ENCODE data around the gene ELL. TPM values are rescaled to one million over a fixed set of nuclear protein-coding genes. Genes with fewer than 3 reads are reported as not detected.

ELL gene
- total RNA-seq, 1 experiment from 2014 or later: 22.9 TPM

- H3K9me3 ChIP-seq (ENCODE audit: control insufficient read depth in 1 of 2, insufficient read depth in 1 of 2, low read depth in 1 of 2, low read length in 2 of 2): no peaks in the 10 kb centered on the region
- H3K4me3 ChIP-seq (replicated peaks in 1 of 2; ENCODE audit: low read depth in 1 of 2, low read length in 2 of 2): no peak overlapping the region
- H3K27me3 ChIP-seq (ENCODE audit: insufficient read depth, low read length): no peaks in the 10 kb centered on the region
- ChIA-PET RAD21 (ENCODE audit: low non-redundant PET in 1 of 2, low total read pairs in 2 of 2, uncharacterized antibody in 2 of 2, unreplicated experiment in 2 of 2) (no interaction called here), POLR2A (interaction anchor here (1.4 kb wide), 1 partner anchor 13 kb away, joined by 4 read pairs; no protein-coding TSS in a partner anchor), CTCF (interaction anchor here (0.8 to 1.0 kb wide), 3 partner anchors 8 to 136 kb away, joined by 3 to 4 read pairs (median 4); no protein-coding TSS in a partner anchor)
- TF ChIP-seq SIN3A (IDR thresholded peaks at IDR 0.05; ENCODE audit: low read depth) (no peak), EZH2 (IDR thresholded peaks at IDR 0.05) (no peak), REST (IDR thresholded peaks at IDR 0.05; ENCODE audit: low read depth) (no peak), CBX3 (IDR thresholded peaks at IDR 0.05; ENCODE audit: low read depth) (no peak), SRF (IDR thresholded peaks at IDR 0.05; ENCODE audit: low read depth) (no peak), RAD21 (IDR thresholded peaks at IDR 0.05; ENCODE audit: low read depth) (no peak), ELF1 (IDR thresholded peaks at IDR 0.05; ENCODE audit: borderline replicate concordance, low read depth) (no peak), SP1 (IDR thresholded peaks at IDR 0.05; ENCODE audit: low read depth) (no peak)
- H3K36me3 ChIP-seq (ENCODE audit: control insufficient read depth in 1 of 2, insufficient read depth in 2 of 2, low read length in 2 of 2): peaks cover 0 to 21% of the 10 kb centered on the region in 2 experiments; a peak in 3 of 4 replicates
- H3K4me2 ChIP-seq (ENCODE audit: low read length): no peak overlapping the region
- intact Hi-C loops (cut with micrococcal nuclease): loop anchor here (5.0 kb wide), 3 partner anchors 224 to 464 kb away; partner anchors contain the start of genes COPE and DDX49
- H2AFZ ChIP-seq (ENCODE audit: low read depth, low read length, poor library complexity, severe bottlenecking): no peak overlapping the region
- H4K20me1 ChIP-seq (ENCODE audit: insufficient read depth): no peaks in the 10 kb centered on the region
- no peak overlapping the region for H3K9ac ChIP-seq (ENCODE audit: low read length)
- H3K79me2 ChIP-seq (ENCODE audit: insufficient read depth, low read length): no peaks in the 10 kb centered on the region
- BruUV-seq (replicated peaks): no TSS peak
- no peaks in the 10 kb centered on the region for H3K9me2 ChIP-seq (ENCODE audit: insufficient read depth)
- 0 out of 2 replicates have a peak overlapping the region, but pooled peaks have one; percentile 10 for H3K27ac ChIP-seq (ENCODE audit: low read depth, low read length)
- no peak for DNase-seq (ENCODE audit: low read depth, low spot score)
- ATAC-seq: no peak
- H3K4me1 ChIP-seq (ENCODE audit: control insufficient read depth in 1 of 2, insufficient read depth in 2 of 2, low read length in 2 of 2): peaks cover 3 to 8% of the 10 kb centered on the region in 2 experiments; a peak in 3 of 4 replicates
Observed at GRCh38 chr19:18453269-18454024, 68.4 kb downstream of the ELL start.
